Keratinocyte (primary cell): Measurements from ENCODE around the gene MEP1A. TPM values are rescaled to one million over a fixed set of nuclear protein-coding genes. Genes with fewer than 3 reads are reported as not detected.

ENCODE experiments used
- DNase-seq: peaks from one replicate; pipeline ENCODE4 v3.0.0-alpha.2; 2011; ENCODE audit warnings: low read depth, missing footprints, low spot score
- FAIRE-seq: peaks from 2 replicates; lab custom pipeline; 2011; peaks lifted over from hg19 to GRCh38; lab: Jason Lieb, UNC
- H2AFZ ChIP-seq: 2 replicates; pipeline ENCODE4 v1.6.0; 2012; ENCODE audit warnings: low read length, control low read depth, inconsistent platforms; ENCODE audit not compliant: control insufficient read depth
- H3K27ac ChIP-seq: 2 replicates; pipeline ENCODE4 v1.5.1; 2011; ENCODE audit warnings: low read length; ENCODE audit not compliant: control insufficient read depth, insufficient read depth
- H3K27me3 ChIP-seq: 3 replicates; pipeline ENCODE4 v1.6.0; 2011; ENCODE audit warnings: low read length; ENCODE audit not compliant: control insufficient read depth, insufficient read depth; ENCODE audit errors: extremely low read depth
- H3K36me3 ChIP-seq, 2 experiments: 2 replicates in 1 of 2; 3 replicates in 1 of 2; pipeline ENCODE4 v1.5.1; 2011; ENCODE audit warnings: low read length in 2 of 2, mild to moderate bottlenecking in 1 of 2; ENCODE audit not compliant: control insufficient read depth in 2 of 2, insufficient read depth in 2 of 2; ENCODE audit errors: extremely low read depth in 1 of 2
- H3K4me1 ChIP-seq: 3 replicates; pipeline ENCODE4 v1.5.1; 2011; ENCODE audit warnings: low read length; ENCODE audit not compliant: control insufficient read depth, insufficient read depth; ENCODE audit errors: extremely low read depth
- H3K4me2 ChIP-seq: 3 replicates; pipeline ENCODE4 v1.6.0; 2011; ENCODE audit warnings: low read depth, low read length; ENCODE audit not compliant: control insufficient read depth, insufficient read depth; ENCODE audit errors: extremely low read depth
- H3K4me3 ChIP-seq, 3 experiments: fragments of 200-600 bp in 1 of 3; sonication (generic) in 1 of 3; 2 replicates in 2 of 3; 3 replicates in 1 of 3; pipeline ENCODE4 v1.5.1; 2011 to 2016; ENCODE audit warnings: low read length in 3 of 3, mild to moderate bottlenecking in 3 of 3, control low read depth in 2 of 3, inconsistent platforms in 1 of 3, low read depth in 1 of 3, mixed read lengths in 1 of 3, mixed run types in 1 of 3, moderate library complexity in 1 of 3; ENCODE audit not compliant: control insufficient read depth in 2 of 3, insufficient read depth in 2 of 3; ENCODE audit errors: extremely low read depth in 1 of 3
- H3K79me2 ChIP-seq: 2 replicates; pipeline ENCODE4 v1.6.0; 2012; ENCODE audit warnings: low read length; ENCODE audit not compliant: control insufficient read depth, insufficient read depth
- H3K9ac ChIP-seq: 3 replicates; pipeline ENCODE4 v1.6.0; 2011; ENCODE audit warnings: low read length; ENCODE audit not compliant: control insufficient read depth, insufficient read depth; ENCODE audit errors: extremely low read depth
- H3K9me1 ChIP-seq: 3 replicates; pipeline ENCODE4 v1.6.0; 2011; ENCODE audit warnings: low read length; ENCODE audit not compliant: control insufficient read depth, insufficient read depth; ENCODE audit errors: extremely low read depth
- H3K9me3 ChIP-seq: 2 replicates; pipeline ENCODE4 v1.5.1; 2012; ENCODE audit warnings: low read depth, low read length; ENCODE audit not compliant: control insufficient read depth
- H4K20me1 ChIP-seq: 3 replicates; pipeline ENCODE4 v1.6.0; 2011; ENCODE audit warnings: low read length; ENCODE audit not compliant: control insufficient read depth, insufficient read depth; ENCODE audit errors: extremely low read depth
- CTCF ChIP-seq, 3 experiments: IDR thresholded peaks in 1 of 3; conservative IDR thresholded peaks in 1 of 3; optimal IDR thresholded peaks in 1 of 3; 2 replicates in 2 of 3; 3 replicates in 1 of 3; pipeline versions ENCODE3 to v1.5.1; 2011; ENCODE audit warnings: low read length in 3 of 3, mild to moderate bottlenecking in 3 of 3, moderate library complexity in 2 of 3, control low read depth in 1 of 3, inconsistent platforms in 1 of 3; ENCODE audit not compliant: insufficient read depth in 2 of 3; ENCODE audit errors: extremely low read depth in 1 of 3
- EZH2 ChIP-seq: IDR thresholded peaks from one replicate; pipeline ENCODE4 v1.6.1; 2012; ENCODE audit warnings: inconsistent platforms, mild to moderate bottlenecking, low read length, moderate library complexity
- dilution Hi-C: fragments of 300-500 bp; cut with MboI; formaldehyde crosslinking; loops from one replicate; pipeline ENCODE4 v1.7.0; 2020; ENCODE audit warnings: low sequenced_read_pairs; ENCODE audit not compliant: extremely low pct_ligation_motif_present
- polyA plus RNA-seq, 5 experiments: library from polyadenylated mRNA; depleted of rRNA in 3 of 5; stranded (reverse) in 3 of 5; stranded (forward) in 1 of 5; unstranded in 1 of 5; fragments of >200 nt; gene quantifications; 1 replicate in 1 of 5; 2 replicates in 3 of 5; 3 replicates in 1 of 5; pipeline versions ENCODE4 v1.2.1 to v1.2.3, GENCODE V29; 2011 to 2012; ENCODE audit warnings: missing spikeins in 2 of 5, low read depth in 1 of 5, low replicate concordance in 1 of 5

Gene MEP1A
- polyA plus RNA-seq, 1 donor (not counting 4 experiments of a cell fraction or from before 2014, with no cell fraction given) = 0.07 TPM

GRCh38 chr6:46862381-46862780, 69.2 kb downstream of the MEP1A start:
- Histone ChIP-seq H3K4me1 (no peaks in the 10 kb centered on the region), H3K9me1 (no peaks in the 10 kb centered on the region), H3K36me3 (no peaks in the 10 kb centered on the region), H2AFZ (no peak overlapping the region), H3K9ac (no peak overlapping the region), H4K20me1 (no peaks in the 10 kb centered on the region), H3K27me3 (no peaks in the 10 kb centered on the region), H3K4me2 (no peak overlapping the region), H3K27ac (no peak overlapping the region), H3K79me2 (no peaks in the 10 kb centered on the region), H3K4me3 (no peak overlapping the region), H3K9me3 (no peaks in the 10 kb centered on the region)
- no peak for TF ChIP-seq EZH2
- TF ChIP-seq CTCF (optimal IDR thresholded peaks at IDR 0.05 in 1 of 3, IDR thresholded peaks at IDR 0.05 in 1 of 3, conservative IDR thresholded peaks at IDR 0.05 in 1 of 3; ENCODE audit: extremely low read depth in 1 of 3, insufficient read depth in 2 of 3, low read length in 3 of 3) = peak in 2 of 3 experiments; percentile 6 to 19
- FAIRE-seq (no peak), DNase-seq (no peak)
- dilution Hi-C loops = no loop called here

GRCh38 chr6:46863791-46864190, 70.6 kb downstream of the MEP1A start:
- FAIRE-seq (no peak), DNase-seq (no peak)
- Histone ChIP-seq H3K79me2 (no peaks in the 10 kb centered on the region), H3K9me3 (no peaks in the 10 kb centered on the region), H2AFZ (no peak overlapping the region), H3K9me1 (no peaks in the 10 kb centered on the region), H3K9ac (no peak overlapping the region), H4K20me1 (no peaks in the 10 kb centered on the region), H3K27ac (no peak overlapping the region), H3K4me1 (no peaks in the 10 kb centered on the region), H3K4me3 (no peak overlapping the region), H3K4me2 (no peak overlapping the region), H3K27me3 (no peaks in the 10 kb centered on the region), H3K36me3 (no peaks in the 10 kb centered on the region)
- no peak for TF ChIP-seq EZH2
- TF ChIP-seq CTCF (optimal IDR thresholded peaks at IDR 0.05 in 1 of 3, IDR thresholded peaks at IDR 0.05 in 1 of 3, conservative IDR thresholded peaks at IDR 0.05 in 1 of 3; ENCODE audit: extremely low read depth in 1 of 3, insufficient read depth in 2 of 3, low read length in 3 of 3) = no peak
- dilution Hi-C loops = no loop called here
